ENCODE results near the gene SLCO4A1. TPM values are rescaled to one million over a fixed set of nuclear protein-coding genes. Genes with fewer than 3 reads are reported as not detected.

Gene SLCO4A1
- total RNA-seq, 2 experiments from 2014 or later, result 74.7 to 79.2 TPM

DNA sequence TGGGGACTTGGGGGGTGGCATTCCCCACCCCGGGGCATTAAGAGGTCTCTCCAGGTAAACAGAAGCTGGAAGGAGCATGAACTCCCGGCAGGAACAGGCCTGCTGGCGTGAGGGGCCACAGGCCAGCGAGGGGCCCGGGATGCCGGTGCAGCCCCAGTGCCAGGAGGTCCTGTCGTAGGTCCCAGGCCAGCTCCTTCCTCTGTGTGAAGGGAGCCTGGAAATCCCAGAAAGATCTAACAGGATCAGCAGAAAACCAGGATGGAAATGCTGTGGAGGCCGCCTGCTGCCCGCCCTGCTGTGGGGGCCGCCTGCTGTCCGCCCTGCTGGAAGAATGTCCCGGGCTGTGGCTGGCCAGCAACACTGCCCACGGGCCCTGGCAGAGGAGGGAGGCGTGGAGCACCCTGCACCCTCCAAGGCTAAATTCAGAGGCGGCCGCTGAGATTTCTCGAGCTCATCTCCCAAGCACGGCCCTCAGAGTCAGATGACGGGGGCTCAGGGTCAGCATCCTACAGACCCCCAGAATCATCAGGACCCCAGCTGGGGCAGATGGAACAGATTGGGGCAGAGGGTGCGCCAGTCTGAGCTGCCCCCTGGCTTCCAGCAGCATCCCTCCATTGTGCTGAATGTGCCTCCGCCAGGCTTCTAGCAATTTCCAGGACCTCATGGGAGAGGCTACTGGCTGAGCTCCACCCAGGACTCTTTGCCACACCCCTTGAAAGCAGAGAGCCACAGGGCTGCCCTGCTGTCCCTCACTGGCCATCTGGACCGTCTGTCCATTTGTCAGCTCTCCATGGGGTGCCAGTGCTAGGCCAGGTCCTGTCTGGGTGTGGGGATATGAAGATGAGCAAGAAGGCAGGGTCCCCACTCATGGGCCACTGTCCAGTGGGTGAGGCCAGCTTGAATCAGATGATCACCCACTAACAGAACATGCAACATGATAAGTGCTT, 32.2 kb upstream of the SLCO4A1 start:
- CTCF ChIA-PET, result interaction anchor here (1.2 to 2.7 kb wide), 2 partner anchors 9 to 110 kb away, joined by 3 to 10 read pairs; no protein-coding TSS in a partner anchor
- DNase-seq (no peak), ATAC-seq (no peak)
- Mint-ChIP-seq H3K27ac (no peak overlapping the region), H3K4me1 (peaks cover 9% of the 10 kb centered on the region), H3K36me3 (no peaks in the 10 kb centered on the region), H3K9me3 (ENCODE audit: low read depth) (no peaks in the 10 kb centered on the region), H3K4me3 (no peak overlapping the region), H3K27me3 (peaks cover 29% of the 10 kb centered on the region)

DNA sequence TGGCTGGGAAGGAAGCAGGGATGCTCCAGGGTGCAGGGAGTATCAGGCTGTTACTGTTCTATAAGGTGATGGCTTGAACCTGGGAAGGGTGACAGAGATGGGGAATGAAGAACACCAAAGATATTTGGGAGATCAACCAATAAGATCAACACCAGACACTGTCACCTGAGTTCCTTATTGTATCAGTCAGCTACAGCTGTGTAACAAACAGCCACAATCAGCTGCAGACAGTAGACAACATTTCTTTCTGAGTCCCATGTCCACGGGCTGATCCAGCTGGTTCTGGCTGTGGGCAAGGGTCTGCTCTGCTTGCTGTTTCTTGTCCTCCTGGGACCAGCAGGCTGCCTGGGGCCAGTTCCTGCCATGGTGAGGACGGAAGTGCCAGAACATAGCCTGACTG, 31.3 kb upstream of the SLCO4A1 start:
- no peak overlapping the region for H3K4me3 Mint-ChIP-seq
- CTCF ChIA-PET, result interaction anchor here (2.7 kb wide), 1 partner anchor 111 kb away, joined by 10 read pairs; no protein-coding TSS in a partner anchor
- no peak for ATAC-seq
- H3K36me3 Mint-ChIP-seq, result no peaks in the 10 kb centered on the region
- no peaks in the 10 kb centered on the region for H3K9me3 Mint-ChIP-seq (ENCODE audit: low read depth)
- H3K27me3 Mint-ChIP-seq, result peaks cover 29% of the 10 kb centered on the region
- H3K27ac Mint-ChIP-seq, result no peak overlapping the region
- no peak for DNase-seq
- peaks cover under 1% of the 10 kb centered on the region for H3K4me1 Mint-ChIP-seq

DNA sequence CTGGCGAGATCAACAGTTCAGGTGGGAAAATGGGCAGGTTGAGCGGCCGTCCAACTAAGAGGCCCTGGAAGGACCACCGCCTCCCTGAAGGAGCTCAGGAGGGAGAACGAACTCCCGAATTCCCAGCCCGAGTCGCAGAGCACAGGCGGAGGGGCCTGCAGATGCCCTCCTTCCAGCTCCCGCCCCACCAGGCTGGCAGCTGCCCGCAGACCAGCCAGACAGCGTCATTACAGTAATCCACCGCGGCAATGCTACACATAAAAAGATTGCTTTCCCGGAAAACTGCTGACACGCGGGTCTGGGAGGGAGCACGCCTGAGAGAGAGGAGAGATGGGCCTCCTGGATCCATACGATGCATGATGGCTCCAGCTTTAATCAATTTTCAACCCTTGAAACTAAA, 30.5 kb upstream of the SLCO4A1 start:
- no peaks in the 10 kb centered on the region for H3K36me3 Mint-ChIP-seq
- H3K9me3 Mint-ChIP-seq (ENCODE audit: low read depth), result no peaks in the 10 kb centered on the region
- H3K4me3 Mint-ChIP-seq, result no peak overlapping the region
- no peak overlapping the region for H3K27ac Mint-ChIP-seq
- CTCF ChIA-PET, result interaction anchor here (2.7 kb wide), 1 partner anchor 112 kb away, joined by 10 read pairs; no protein-coding TSS in a partner anchor
- H3K4me1 Mint-ChIP-seq, result peaks cover 4% of the 10 kb centered on the region
- ATAC-seq (no peak), DNase-seq (no peak)
- peaks cover 29% of the 10 kb centered on the region for H3K27me3 Mint-ChIP-seq

DNA sequence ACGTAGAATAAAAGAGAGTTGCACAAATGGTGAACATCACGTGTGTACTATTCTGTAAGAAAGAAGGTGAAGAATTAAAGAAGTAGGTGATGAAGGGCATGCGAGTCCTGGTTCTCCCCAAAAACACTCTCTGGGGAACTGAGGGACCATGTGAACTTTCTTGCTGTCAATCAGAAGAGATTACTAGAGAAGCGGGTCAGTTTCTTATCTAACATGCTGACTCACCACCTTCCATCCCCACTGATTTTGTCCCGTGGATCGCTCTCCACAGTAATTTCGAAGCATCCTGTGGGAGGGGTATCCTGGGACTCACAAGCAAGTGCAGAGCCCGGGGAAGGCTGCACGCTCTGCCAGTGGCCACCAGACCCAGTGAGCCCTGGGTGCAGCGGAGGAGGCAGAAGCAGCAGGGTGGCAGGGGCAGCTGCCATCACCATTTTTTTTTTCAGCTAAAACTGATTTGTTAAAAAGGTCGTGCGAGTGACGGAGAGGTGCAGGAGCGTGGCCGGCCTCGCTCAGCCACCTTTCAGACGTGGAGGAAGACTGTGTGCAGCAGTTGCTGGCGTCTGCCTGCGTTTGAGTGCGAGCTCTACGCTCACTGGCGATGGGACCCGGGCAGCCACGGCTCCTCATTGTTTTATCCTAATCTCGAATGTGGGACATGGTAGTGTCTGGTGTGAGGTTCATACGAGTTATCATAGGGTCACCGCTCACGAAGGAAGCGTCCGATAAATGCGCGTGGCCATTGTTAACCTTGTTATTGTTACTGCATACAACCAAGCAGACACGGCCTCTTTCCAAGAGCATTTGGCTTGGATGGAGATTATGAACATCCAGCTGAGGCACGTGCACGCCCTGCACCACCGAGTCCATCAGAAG, 28.0 kb upstream of the SLCO4A1 start:
- Mint-ChIP-seq H3K36me3 (no peaks in the 10 kb centered on the region), H3K4me3 (no peak overlapping the region), H3K27ac (no peak overlapping the region), H3K27me3 (peaks cover 19% of the 10 kb centered on the region), H3K4me1 (peaks cover 29% of the 10 kb centered on the region), H3K9me3 (ENCODE audit: low read depth) (no peaks in the 10 kb centered on the region)
- ATAC-seq (no peak), DNase-seq (no peak)
- CTCF ChIA-PET, result no interaction called here

DNA sequence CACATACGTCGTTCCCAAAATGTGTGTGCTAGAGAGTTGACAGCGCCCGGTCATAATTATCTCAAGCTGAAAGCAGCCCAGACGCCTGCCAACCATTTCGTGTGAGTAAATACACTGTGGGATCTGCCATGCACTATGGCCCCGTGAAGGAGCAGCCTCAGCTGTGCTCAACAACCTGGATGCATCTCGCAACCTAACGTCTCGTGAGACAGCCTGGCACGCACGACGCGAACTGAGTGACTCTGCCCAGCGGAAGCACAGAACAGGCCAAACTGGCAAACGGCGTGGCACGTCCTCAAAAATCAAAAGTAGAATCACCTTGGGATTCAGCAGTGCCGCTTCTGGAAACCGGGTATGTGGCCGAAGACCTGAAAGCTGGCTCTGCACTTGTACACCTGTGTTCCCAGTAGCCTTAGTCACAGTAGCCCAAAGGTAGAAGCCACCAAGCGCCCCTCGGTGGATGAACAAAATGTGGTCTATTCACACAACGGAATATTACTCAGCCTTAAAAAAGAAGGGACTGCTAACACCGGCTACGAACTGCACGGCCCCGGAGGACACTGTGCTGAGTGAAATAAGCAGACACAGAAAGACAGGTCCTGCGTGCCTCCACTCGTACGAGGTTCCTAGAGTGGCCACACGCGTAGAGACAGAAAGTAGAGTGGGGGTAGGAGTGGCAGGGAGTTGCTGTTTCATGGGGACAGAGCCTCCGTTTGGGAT, 27.2 kb upstream of the SLCO4A1 start:
- H3K4me3 Mint-ChIP-seq, result no peak overlapping the region

DNA sequence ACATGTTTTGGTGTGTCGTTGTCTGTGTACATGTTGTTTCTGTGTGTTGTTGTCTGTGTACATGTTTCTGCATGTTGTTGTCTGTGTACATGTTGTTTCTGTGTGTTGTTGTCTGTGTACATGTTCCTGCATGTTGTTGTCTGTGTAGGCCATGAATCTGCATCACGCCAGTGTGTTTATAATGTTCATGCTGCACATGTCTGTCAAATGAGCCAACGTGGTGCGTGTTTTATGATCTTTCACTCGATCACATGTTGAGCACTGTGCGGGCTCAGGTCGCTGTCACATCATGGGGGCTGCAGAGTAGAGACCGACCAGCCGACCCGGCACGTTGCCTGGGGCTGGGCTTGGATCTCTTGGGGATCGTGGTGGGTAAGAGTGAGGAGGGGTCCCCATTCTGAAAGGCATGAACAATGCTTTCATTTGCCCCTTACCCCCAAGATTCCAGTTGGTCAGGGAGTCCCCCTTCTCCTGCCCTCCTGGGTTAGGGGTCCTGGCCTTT, 26.5 kb upstream of the SLCO4A1 start:
- H3K4me1 Mint-ChIP-seq, result peaks cover 32% of the 10 kb centered on the region
- H3K27ac Mint-ChIP-seq, result no peak overlapping the region
- ATAC-seq, result no peak
- DNase-seq, result no peak
- H3K27me3 Mint-ChIP-seq, result peaks cover 13% of the 10 kb centered on the region
- CTCF ChIA-PET, result interaction anchor here (1.0 to 4.2 kb wide), 8 partner anchors 10 to 694 kb away, joined by 3 to 69 read pairs (median 17); partner anchors contain the start of gene SLCO4A1
- H3K9me3 Mint-ChIP-seq (ENCODE audit: low read depth), result no peaks in the 10 kb centered on the region
- H3K36me3 Mint-ChIP-seq, result no peaks in the 10 kb centered on the region
- H3K4me3 Mint-ChIP-seq, result no peak overlapping the region

More for the DNA sequence above, 27.2 kb upstream of the SLCO4A1 start:
- Mint-ChIP-seq H3K27ac (no peak overlapping the region), H3K27me3 (peaks cover 14% of the 10 kb centered on the region), H3K4me1 (peaks cover 32% of the 10 kb centered on the region), H3K9me3 (ENCODE audit: low read depth) (no peaks in the 10 kb centered on the region), H3K36me3 (no peaks in the 10 kb centered on the region)
- no peak for ATAC-seq
- CTCF ChIA-PET, result no interaction called here
- no peak for DNase-seq

DNA sequence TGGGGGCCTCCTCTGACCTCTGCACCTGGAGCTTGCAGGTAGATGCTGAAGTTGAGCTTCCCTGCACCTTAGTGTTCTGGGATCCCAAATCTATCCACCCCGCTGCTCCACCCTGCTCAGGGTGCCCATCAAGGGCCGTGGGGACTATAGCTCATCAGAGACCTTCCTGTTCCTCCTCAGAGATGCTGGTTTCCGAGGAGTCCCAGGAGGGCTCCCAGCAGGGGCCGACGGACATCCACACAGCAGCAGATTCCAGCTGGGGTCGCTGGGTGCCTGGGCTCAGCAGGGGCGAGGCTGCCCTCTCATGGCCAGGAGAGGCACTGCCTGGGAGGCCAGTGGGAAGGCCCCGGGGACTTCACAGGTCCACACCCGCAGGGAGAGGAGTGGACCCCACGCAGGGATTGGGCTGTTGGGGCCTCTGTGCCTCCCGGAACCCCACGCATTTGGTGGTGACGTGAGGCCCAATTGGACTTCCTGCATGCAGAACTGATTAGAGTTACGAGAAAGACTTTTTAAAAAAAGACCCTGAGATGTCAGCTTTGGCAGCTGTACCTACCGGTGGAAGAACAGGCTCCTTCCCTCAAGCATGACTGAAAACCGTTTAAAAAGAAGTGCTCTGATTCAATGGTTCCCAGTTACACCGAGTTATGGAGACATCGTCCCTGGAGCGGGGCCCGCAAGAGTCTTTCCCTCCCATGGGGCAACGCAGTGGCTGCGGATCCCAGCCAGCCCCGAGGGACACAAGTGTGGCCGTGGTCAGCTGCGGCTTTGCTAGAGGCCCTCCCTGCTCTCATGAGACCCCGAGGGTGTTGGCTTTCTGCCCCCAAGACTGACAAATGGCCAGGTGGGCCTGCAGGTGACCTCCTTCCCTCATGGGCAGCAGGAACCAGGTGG, 25.3 kb upstream of the SLCO4A1 start:
- ATAC-seq, result peak; percentile 65
- CTCF ChIA-PET, result interaction anchor here (0.7 to 4.2 kb wide), 44 partner anchors 9 to 693 kb away, joined by 3 to 69 read pairs (median 4); partner anchors contain the start of genes MRGBP and SLCO4A1
- Mint-ChIP-seq H3K4me3 (no peak overlapping the region), H3K27ac (peak overlapping the region; percentile 98), H3K27me3 (peaks cover 8% of the 10 kb centered on the region), H3K9me3 (ENCODE audit: low read depth) (no peaks in the 10 kb centered on the region), H3K36me3 (no peaks in the 10 kb centered on the region), H3K4me1 (peaks cover 36% of the 10 kb centered on the region)
- DNase-seq, result peak; percentile 85

DNA sequence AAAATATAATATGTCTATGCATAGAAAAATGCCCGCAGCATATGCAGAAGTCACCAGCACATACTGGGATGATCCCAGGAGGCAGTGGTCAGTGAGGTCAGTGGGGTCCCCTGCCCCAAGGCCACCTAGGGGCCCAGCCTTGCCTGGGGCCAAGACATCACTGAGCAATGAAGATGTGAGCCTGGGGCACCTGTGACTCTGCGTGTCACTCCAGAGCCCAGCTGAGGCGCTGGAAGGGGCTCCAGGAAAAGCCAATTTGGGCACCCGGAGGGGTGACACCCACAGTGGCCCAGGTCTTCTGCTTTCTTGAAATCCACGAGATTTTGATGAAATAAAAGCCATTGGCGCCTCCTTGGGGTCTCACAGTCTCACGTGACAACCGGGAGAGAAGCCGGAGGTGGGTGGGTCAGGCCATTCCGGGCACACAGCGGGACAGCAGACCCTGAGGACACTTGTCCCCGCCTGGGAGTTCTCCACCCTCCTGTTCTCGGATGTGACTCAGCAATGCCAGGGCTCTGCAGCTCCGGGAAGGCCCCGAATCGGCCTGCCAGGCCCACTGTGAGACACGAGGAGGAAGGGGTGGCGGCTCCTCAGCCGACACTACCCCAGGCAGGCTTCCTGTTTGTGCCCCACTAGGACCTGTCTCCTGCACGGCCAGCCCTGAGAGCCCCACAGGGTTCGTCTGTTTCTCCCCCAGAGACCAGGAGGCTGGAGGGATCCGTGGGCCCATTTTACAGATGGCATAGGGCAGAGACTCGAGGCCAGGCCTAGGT, 24.4 kb upstream of the SLCO4A1 start:
- Mint-ChIP-seq H3K4me3 (peak overlapping the region; percentile 32), H3K9me3 (ENCODE audit: low read depth) (no peaks in the 10 kb centered on the region), H3K36me3 (no peaks in the 10 kb centered on the region), H3K27me3 (peaks cover 6% of the 10 kb centered on the region), H3K4me1 (peaks cover 42% of the 10 kb centered on the region), H3K27ac (peak overlapping the region; percentile 98)
- peak; percentile 72 for ATAC-seq
- peak; percentile 82 for DNase-seq
- CTCF ChIA-PET, result interaction anchor here (0.8 to 4.2 kb wide), 35 partner anchors 8 to 317 kb away, joined by 3 to 69 read pairs (median 5); partner anchors contain the start of gene SLCO4A1

DNA sequence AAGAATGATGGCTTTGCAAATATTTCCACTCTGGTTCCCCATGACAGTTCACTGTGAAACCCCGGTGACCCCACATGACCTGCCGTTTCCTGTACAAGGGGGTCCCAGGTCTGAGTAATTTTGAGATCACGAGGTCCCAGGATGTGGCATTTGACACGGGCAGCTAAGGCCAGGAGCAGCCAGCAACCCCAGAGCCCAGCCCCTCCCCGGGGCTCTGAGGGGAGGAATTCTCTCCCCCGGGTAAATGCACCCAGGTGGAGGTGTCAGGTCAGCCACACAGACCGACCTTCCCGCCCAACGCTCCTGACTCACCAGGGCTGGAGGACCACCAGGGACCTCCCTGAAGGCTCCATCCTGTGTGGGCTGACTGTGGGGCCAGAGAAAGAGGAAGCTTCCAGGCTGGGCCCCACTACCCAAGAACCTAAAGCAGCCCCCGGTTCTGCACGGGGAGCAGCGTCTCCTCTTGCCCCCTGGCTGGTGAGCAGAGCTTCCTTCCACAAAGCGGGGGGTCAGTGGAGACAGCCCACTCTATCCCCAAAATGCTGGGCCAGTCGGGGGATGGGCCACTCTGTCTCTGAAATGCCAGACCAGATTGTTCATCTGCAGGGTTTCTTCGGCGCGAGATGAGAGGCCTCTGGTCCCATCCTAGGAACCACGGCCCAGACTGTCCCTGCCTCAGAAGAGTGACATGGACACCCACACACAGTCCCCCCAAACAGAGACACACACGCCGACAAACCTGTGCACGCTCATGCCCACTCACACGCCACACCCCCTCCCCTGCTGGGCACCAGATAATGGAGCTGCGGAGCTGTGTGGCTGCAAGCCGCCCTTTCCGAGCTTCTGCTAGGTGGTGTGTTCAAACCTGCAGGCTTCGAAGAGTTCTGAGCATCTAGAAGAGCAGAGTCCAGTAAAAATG, 23.4 kb upstream of the SLCO4A1 start:
- no peaks in the 10 kb centered on the region for H3K36me3 Mint-ChIP-seq
- peak overlapping the region; percentile 98 for H3K27ac Mint-ChIP-seq

DNA sequence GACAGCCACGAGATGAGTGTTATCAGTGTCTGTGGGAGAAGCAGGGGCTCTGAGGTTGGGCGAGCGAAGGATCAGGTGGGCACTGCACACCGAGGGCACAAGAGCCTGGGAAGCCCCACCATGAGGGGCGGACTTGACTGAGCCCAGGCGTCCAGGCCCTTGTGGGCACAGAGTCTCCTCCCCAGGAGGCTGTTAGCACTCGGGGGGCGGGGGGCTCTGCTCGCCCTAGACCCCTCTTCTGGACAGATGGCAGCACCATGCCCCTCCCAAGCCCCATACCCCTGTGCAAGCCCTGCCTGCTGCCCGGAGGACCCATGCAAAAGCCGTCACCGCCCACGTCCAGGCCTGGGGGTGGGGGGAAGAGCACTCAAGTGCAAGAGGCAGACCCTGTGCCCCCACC, 21.7 kb upstream of the SLCO4A1 start:
- peaks cover 60% of the 10 kb centered on the region for H3K4me1 Mint-ChIP-seq
- no peak overlapping the region for H3K27ac Mint-ChIP-seq
- ATAC-seq (no peak), DNase-seq (no peak)
- CTCF ChIA-PET, result no interaction called here
- no peaks in the 10 kb centered on the region for H3K27me3 Mint-ChIP-seq
- H3K4me3 Mint-ChIP-seq, result no peak overlapping the region
- no peaks in the 10 kb centered on the region for H3K9me3 Mint-ChIP-seq (ENCODE audit: low read depth)
- H3K36me3 Mint-ChIP-seq, result no peaks in the 10 kb centered on the region

More for the DNA sequence above, 23.4 kb upstream of the SLCO4A1 start:
- ATAC-seq (peak; percentile 75), DNase-seq (peak; percentile 94)
- Mint-ChIP-seq H3K27me3 (peaks cover 3% of the 10 kb centered on the region), H3K4me3 (peak overlapping the region; percentile 32), H3K9me3 (ENCODE audit: low read depth) (no peaks in the 10 kb centered on the region), H3K4me1 (peaks cover 52% of the 10 kb centered on the region)
- CTCF ChIA-PET, result interaction anchor here (0.8 to 4.2 kb wide), 15 partner anchors 9 to 317 kb away, joined by 3 to 69 read pairs (median 7); partner anchors contain the start of genes ADRM1 and SLCO4A1

Measured in activated CD8-positive, alpha-beta memory T cell treated with anti-CD3 and anti-CD28 coated beads, Interleukin-2, amount 10 ng/mL, durations not matched to agents 7 days and 5 days (primary cell).